Measurements from ENCODE around the gene GALNT18. TPM values are rescaled to one million over a fixed set of nuclear protein-coding genes. Genes with fewer than 3 reads are reported as not detected.
A peak's percentile ranks its signal among the peaks of the same experiment; 100 is the strongest.

Gene GALNT18
- polyA plus RNA-seq, 1 experiment, result 4.8 TPM

DNA sequence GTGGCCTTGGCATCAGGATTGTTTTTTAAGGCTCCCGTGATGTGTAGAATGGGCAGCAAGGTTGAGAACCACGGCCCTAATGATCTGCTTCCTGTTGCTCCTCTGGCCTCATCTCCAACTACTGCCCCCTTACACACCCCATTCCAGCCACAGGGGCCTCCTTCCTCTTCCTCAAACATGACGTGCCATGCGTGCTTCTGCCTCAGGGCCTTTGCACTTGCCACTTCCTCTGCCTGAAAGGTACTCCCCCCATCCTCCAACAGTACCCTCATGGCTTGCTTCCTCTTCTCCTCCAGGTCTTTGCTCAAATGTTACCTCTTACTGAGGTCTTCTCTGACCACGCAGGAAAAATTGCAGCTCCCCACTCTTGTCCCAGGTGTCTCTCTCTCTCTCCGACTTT, 174.8 kb downstream of the GALNT18 start:
- ChIA-PET POLR2A (no interaction called here), CTCF (no interaction called here)
- TF ChIP-seq, protein P1, sequence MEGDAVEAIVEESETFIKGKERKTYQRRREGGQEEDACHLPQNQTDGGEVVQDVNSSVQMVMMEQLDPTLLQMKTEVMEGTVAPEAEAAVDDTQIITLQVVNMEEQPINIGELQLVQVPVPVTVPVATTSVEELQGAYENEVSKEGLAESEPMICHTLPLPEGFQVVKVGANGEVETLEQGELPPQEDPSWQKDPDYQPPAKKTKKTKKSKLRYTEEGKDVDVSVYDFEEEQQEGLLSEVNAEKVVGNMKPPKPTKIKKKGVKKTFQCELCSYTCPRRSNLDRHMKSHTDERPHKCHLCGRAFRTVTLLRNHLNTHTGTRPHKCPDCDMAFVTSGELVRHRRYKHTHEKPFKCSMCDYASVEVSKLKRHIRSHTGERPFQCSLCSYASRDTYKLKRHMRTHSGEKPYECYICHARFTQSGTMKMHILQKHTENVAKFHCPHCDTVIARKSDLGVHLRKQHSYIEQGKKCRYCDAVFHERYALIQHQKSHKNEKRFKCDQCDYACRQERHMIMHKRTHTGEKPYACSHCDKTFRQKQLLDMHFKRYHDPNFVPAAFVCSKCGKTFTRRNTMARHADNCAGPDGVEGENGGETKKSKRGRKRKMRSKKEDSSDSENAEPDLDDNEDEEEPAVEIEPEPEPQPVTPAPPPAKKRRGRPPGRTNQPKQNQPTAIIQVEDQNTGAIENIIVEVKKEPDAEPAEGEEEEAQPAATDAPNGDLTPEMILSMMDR (IDR thresholded peaks at IDR 0.05; ENCODE audit: low read depth, low read length), result no peak
- Histone ChIP-seq H3K9me3 (ENCODE audit: control insufficient read depth, insufficient read depth, low read length) (no peaks in the 10 kb centered on the region), H3K27ac (ENCODE audit: low read depth, low read length) (no peak overlapping the region), H3K27me3 (ENCODE audit: control insufficient read depth, insufficient read depth, low read length) (no peaks in the 10 kb centered on the region), H3K4me3 (ENCODE audit: low read depth, low read length) (no peak overlapping the region)
- DNase-seq (ENCODE audit: low read depth, low spot score), result no peak

DNA sequence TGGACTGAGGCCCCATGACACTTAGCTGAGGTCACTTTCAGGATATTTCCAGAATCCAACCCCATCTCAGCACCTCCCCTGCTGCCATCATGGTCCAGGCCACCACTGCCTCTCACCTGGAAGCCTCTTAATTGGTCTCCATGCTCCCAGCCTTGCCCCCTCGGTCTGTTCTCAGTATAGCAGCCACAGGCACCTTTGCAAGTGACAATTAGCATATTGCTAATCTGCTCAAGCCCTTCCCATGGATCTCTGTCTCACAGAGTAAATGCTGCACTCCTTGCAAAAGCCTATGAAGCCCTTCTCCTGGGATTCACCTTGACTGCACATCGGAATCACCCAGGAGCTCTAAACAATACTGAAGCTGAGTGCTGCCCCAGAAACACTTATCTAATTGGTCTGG, 175.2 kb downstream of the GALNT18 start:
- no peak overlapping the region for H3K27ac ChIP-seq (ENCODE audit: low read depth, low read length)
- TF ChIP-seq, protein P1 (IDR thresholded peaks at IDR 0.05; ENCODE audit: low read depth, low read length), result no peak
- H3K4me3 ChIP-seq (ENCODE audit: low read depth, low read length), result no peak overlapping the region
- H3K27me3 ChIP-seq (ENCODE audit: control insufficient read depth, insufficient read depth, low read length), result no peaks in the 10 kb centered on the region
- ChIA-PET CTCF (no interaction called here), POLR2A (no interaction called here)
- no peak for DNase-seq (ENCODE audit: low read depth, low spot score)
- H3K9me3 ChIP-seq (ENCODE audit: control insufficient read depth, insufficient read depth, low read length), result no peaks in the 10 kb centered on the region

DNA sequence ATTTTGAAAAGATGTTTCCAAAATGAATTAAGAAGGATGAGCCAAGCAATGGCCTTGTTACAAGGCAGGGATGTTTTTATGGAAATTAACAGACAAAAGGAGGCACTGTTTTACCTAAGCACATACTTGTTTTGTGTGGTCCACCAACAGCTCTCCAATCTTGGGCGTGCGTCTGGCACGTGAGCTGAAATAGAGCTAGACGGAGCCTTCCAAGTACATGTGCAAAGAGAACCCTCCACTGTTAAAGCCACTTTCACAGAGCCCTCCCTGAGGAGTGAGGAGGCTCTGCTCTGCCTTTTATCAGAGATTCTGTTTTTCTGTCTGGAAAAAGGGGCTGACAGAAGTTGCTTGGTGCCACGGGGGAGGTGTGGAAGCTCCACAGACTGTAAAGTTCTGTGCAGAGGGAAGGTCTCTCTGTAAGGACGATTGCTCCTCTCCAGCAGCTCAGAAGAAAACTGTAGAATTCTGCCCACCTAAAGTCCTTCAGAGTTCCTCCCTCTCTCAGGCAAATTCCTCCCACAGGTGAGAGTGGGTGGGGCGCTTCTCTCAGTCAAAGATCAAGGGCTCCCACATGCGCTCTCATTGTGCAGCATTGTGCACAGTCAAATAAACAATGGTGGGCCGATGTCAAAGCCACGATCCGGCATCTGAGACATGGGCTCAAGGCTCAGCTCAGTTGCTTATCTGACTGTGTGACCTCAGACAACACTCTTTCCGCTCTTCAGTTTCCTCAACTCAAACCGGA, 176.2 kb downstream of the GALNT18 start:
- CTCF ChIA-PET, result no interaction called here

DNA sequence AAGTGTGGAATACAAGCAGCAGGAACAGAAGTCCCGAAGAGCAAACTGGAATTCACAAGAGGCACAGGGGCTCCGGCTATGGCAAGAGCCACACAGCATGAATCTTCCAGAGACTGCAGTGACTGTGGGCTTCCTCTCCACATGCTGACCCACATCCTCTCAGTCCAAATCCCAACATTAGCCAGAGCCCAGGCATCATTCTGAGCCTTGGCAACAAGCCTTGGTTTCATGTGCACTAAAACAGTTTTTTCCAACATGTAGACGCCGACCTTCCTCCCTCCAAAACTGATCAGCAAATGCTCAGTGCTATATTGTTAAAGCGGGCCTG, 177.0 kb downstream of the GALNT18 start:
- Histone ChIP-seq H3K4me3 (ENCODE audit: low read depth, low read length) (no peak overlapping the region), H3K27me3 (ENCODE audit: control insufficient read depth, insufficient read depth, low read length) (no peaks in the 10 kb centered on the region), H3K27ac (ENCODE audit: low read depth, low read length) (no peak overlapping the region), H3K9me3 (ENCODE audit: control insufficient read depth, insufficient read depth, low read length) (no peaks in the 10 kb centered on the region)
- DNase-seq (ENCODE audit: low read depth, low spot score), result no peak
- ChIA-PET POLR2A (no interaction called here), CTCF (no interaction called here)
- TF ChIP-seq, protein P1 (IDR thresholded peaks at IDR 0.05; ENCODE audit: low read depth, low read length), result no peak

More for the DNA sequence above, 176.2 kb downstream of the GALNT18 start:
- Histone ChIP-seq H3K9me3 (ENCODE audit: control insufficient read depth, insufficient read depth, low read length) (no peaks in the 10 kb centered on the region), H3K27me3 (ENCODE audit: control insufficient read depth, insufficient read depth, low read length) (no peaks in the 10 kb centered on the region), H3K4me3 (ENCODE audit: low read depth, low read length) (no peak overlapping the region), H3K27ac (ENCODE audit: low read depth, low read length) (no peak overlapping the region)
- DNase-seq (ENCODE audit: low read depth, low spot score), result no peak
- TF ChIP-seq, protein P1 (IDR thresholded peaks at IDR 0.05; ENCODE audit: low read depth, low read length), result no peak
- POLR2A ChIA-PET, result no interaction called here

DNA sequence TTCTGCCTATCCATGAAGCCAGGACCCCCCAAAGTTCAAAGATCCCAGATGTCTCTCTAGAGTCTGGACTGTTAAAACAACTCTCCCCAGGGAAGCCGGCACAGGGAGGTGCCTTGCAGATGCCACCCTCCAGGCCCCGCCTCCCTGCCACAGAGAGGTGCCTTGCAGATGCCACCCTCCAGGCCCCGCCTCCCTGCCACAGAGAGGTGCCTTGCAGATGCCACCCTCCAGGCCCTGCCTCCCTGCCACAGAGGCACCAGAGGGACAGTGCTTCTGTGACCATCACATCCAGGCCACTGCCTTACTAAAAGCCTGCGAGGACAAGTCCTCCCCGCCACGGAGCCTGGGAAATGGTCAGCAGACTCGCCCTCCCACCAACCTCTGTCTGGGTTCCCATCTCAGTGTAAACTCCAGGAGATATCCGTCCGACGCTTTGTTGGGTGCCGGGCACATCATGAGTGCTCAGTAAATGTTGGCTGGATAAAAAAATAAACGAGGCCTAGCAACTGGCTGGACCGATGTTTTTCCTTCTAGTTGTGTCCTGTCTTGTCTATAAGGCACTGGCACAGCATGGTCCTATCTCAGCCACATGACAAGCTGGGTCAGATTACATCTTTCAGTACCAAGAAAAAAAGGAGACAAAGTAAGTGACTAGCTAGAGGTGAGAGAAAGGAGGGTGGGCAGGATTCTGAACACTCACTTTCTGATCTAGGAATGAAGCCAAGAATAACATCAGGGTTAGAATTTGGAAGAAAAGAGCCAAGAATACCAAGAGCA, 177.6 kb downstream of the GALNT18 start:
- no peak for DNase-seq (ENCODE audit: low read depth, low spot score)
- Histone ChIP-seq H3K27me3 (ENCODE audit: control insufficient read depth, insufficient read depth, low read length) (no peaks in the 10 kb centered on the region), H3K9me3 (ENCODE audit: control insufficient read depth, insufficient read depth, low read length) (no peaks in the 10 kb centered on the region), H3K27ac (ENCODE audit: low read depth, low read length) (peak overlapping the region; percentile 21), H3K4me3 (ENCODE audit: low read depth, low read length) (no peak overlapping the region)
- ChIA-PET POLR2A (no interaction called here), CTCF (no interaction called here)
- TF ChIP-seq, protein P1 (IDR thresholded peaks at IDR 0.05; ENCODE audit: low read depth, low read length), result no peak

Measured in AG04450 (cell line).